ENCODE measurements around the gene ZDHHC6. TPM values are rescaled to one million over a fixed set of nuclear protein-coding genes. Genes with fewer than 3 reads are reported as not detected.
"Not testable (repeated sequence)": the region's sequence is repeated elsewhere in the genome, so short reads cannot be mapped to it uniquely, and the experiment has no call there.

Gene ZDHHC6
- total RNA-seq, 1 donor, result 31.5 TPM

DNA sequence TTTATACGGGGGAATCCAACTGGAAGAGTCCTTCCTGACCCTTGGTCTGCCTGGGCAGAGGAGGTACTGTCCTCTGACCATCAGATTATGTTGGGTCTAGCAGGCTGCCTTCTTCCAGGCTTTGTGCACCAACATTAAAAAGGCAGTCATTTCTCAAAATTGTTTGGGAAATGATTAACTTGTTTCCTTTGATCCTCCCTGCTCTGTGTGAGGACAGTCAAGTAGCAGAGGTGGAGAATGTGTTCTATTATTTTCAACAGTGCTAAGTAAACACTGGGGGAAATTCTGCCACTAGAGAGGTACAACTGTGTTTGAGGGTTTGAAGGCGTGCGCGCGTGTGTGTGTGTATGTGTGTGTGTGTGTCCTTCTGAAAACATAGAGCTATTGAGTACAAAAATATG, 52.2 kb downstream of the ZDHHC6 start:
- TF ChIP-seq, protein P1, sequence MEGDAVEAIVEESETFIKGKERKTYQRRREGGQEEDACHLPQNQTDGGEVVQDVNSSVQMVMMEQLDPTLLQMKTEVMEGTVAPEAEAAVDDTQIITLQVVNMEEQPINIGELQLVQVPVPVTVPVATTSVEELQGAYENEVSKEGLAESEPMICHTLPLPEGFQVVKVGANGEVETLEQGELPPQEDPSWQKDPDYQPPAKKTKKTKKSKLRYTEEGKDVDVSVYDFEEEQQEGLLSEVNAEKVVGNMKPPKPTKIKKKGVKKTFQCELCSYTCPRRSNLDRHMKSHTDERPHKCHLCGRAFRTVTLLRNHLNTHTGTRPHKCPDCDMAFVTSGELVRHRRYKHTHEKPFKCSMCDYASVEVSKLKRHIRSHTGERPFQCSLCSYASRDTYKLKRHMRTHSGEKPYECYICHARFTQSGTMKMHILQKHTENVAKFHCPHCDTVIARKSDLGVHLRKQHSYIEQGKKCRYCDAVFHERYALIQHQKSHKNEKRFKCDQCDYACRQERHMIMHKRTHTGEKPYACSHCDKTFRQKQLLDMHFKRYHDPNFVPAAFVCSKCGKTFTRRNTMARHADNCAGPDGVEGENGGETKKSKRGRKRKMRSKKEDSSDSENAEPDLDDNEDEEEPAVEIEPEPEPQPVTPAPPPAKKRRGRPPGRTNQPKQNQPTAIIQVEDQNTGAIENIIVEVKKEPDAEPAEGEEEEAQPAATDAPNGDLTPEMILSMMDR (IDR thresholded peaks at IDR 0.05; ENCODE audit: insufficient read depth, low read depth, low read length), result no peak
- H3K4me3 ChIP-seq (ENCODE audit: low read depth, low read length), result no peak overlapping the region

GRCh38 chr10:112393827-112394226, 52.9 kb downstream of the ZDHHC6 start:
- no peak overlapping the region for H3K4me3 ChIP-seq (ENCODE audit: low read depth, low read length)
- no peak for DNase-seq (ENCODE audit: low read depth)
- TF ChIP-seq, protein P1 (IDR thresholded peaks at IDR 0.05; ENCODE audit: insufficient read depth, low read depth, low read length), result no peak

More for the DNA sequence above, 52.2 kb downstream of the ZDHHC6 start:
- DNase-seq (ENCODE audit: low read depth), result no peak

DNA sequence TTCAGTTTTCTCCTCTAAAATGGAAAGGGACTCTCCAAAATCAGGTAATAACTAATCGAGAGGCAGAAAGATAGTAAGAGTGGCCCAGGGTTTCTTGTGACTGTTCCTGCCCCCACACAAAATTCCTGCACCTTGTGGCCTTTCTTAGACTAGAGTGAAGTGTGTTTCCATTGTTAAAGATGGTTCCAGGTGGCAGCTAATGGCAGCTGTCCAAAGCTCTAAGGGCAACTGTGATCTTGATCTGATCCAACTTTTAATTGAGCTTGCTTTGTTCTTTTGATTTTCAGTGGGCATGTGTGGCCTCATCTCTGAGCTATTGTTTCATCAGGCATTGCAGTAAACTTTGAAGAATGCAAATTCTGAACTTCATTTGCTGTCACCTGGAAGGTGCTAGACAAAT, 53.4 kb downstream of the ZDHHC6 start:
- no peak for DNase-seq (ENCODE audit: low read depth)
- H3K4me3 ChIP-seq (ENCODE audit: low read depth, low read length), result no peak overlapping the region
- TF ChIP-seq, protein P1 (IDR thresholded peaks at IDR 0.05; ENCODE audit: insufficient read depth, low read depth, low read length), result no peak

GRCh38 chr10:112390125-112390703, 56.5 kb downstream of the ZDHHC6 start:
- no peak overlapping the region for H3K4me3 ChIP-seq (ENCODE audit: low read depth, low read length)
- TF ChIP-seq, protein P1 (IDR thresholded peaks at IDR 0.05; ENCODE audit: insufficient read depth, low read depth, low read length), result no peak
- no peak for DNase-seq (ENCODE audit: low read depth)

DNA sequence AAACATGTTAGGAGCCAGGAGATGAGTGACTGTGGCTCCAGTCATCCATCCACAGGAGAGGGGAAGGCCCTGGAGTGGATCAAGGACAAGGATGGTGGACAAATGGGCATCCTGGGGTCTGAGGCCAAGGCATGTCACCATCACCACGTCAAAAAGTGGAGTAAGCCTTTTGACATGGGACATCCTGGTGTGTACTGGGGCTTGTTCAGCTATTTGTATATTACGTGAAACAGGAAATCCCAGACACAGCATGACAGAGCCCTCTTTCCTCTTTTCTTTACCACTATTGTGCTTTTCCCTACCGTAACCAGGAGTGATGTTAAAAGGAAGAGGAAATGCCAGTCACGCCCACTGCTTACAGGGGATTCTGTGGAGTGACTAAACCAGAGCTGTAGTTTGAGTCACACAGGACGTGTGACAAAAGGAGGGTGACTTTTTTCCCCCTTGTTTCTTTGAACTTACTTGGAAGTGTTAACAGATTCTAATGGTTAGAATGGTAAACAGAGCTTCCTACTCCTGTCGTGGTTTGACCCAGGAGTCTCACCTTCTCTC, 57.4 kb downstream of the ZDHHC6 start:
- TF ChIP-seq, protein P1 (IDR thresholded peaks at IDR 0.05; ENCODE audit: insufficient read depth, low read depth, low read length), result no peak
- DNase-seq (ENCODE audit: low read depth), result peak; percentile 31
- no peak overlapping the region for H3K4me3 ChIP-seq (ENCODE audit: low read depth, low read length)

DNA sequence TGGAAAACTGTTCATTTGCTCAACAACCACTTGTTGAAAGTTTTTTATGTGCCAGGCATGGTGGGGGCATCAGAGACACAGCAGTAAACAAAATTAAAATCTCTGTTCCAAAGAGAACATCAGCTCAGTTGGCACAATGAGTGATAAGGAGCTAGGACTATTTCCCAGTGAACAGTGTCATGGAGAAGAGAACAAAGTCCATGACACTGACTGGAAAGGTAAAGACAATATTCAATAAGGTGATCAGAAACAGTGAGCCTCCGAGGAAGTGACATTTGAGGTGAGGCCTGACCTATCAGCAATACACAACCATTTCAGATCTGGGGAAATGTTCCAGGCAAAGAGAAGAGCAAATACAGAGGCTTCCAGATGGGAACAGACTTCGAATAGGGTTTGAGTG, 58.2 kb downstream of the ZDHHC6 start:
- TF ChIP-seq, protein P1 (IDR thresholded peaks at IDR 0.05; ENCODE audit: insufficient read depth, low read depth, low read length), result no peak
- no peak overlapping the region for H3K4me3 ChIP-seq (ENCODE audit: low read depth, low read length)
- no peak for DNase-seq (ENCODE audit: low read depth)

GRCh38 chr10:112388056-112388455, 58.7 kb downstream of the ZDHHC6 start:
- not testable (repeated sequence) for H3K4me3 ChIP-seq (ENCODE audit: low read depth, low read length); DNase-seq (ENCODE audit: low read depth)
